HFFc6 (cell line): Measurements from ENCODE around the gene HBEGF. TPM values are rescaled to one million over a fixed set of nuclear protein-coding genes. Genes with fewer than 3 reads are reported as not detected.
A peak's percentile ranks its signal among the peaks of the same experiment; 100 is the strongest.

Experiments used
- DNase-seq: peaks from one replicate; pipeline ENCODE4 v3.0.0-alpha.2; 2018
- H3K27ac Mint-ChIP-seq: 2 replicates; pipeline ENCODE4 v1.8.0; 2020; ENCODE audit warnings: mild to moderate bottlenecking, mixed read lengths
- H3K27me3 Mint-ChIP-seq: 2 replicates; pipeline ENCODE4 v1.8.0; 2021; ENCODE audit warnings: mild to moderate bottlenecking, moderate library complexity, mixed read lengths; ENCODE audit not compliant: insufficient read depth
- H3K36me3 Mint-ChIP-seq: 2 replicates; pipeline ENCODE4 v1.8.0; 2021; ENCODE audit warnings: low read depth, mixed read lengths
- H3K4me1 Mint-ChIP-seq: 2 replicates; pipeline ENCODE4 v1.8.0; 2020; ENCODE audit warnings: low read depth, mixed read lengths
- H3K4me3 Mint-ChIP-seq: 2 replicates; pipeline ENCODE4 v1.8.0; 2020; ENCODE audit warnings: mild to moderate bottlenecking, moderate library complexity, mixed read lengths
- H3K9me3 Mint-ChIP-seq: 2 replicates; pipeline ENCODE4 v1.8.0; 2020; ENCODE audit warnings: mild to moderate bottlenecking, mixed read lengths
- total RNA-seq, 6 experiments: library from RNA; stranded (reverse); fragmentation: NEBNext Ultra II Directional; extraction: Animal tissue kit (Norgen Biotek cat#: 25700); gene quantifications; 2 replicates in 1 of 6; 3 replicates in 5 of 6; pipeline ENCODE4 v1.2.3, GENCODE V29; 2021
- TF ChIP-seq, protein P1 (sequence below): fragments of 200-600 bp; sonication (generic); IDR thresholded peaks from 2 replicates; pipeline ENCODE4 v1.5.0; 2021; ENCODE audit warnings: antibody characterized with exemption, mild to moderate bottlenecking

Gene HBEGF
- total RNA-seq, 6 experiments from 2014 or later, result 5.6 to 10.2 (median 6.9) TPM

GRCh38 chr5:140325486-140325885 lies 20.9 kb downstream of the HBEGF start:
- Mint-ChIP-seq H3K27ac (no peak overlapping the region), H3K4me1 (peaks cover 69% of the 10 kb centered on the region), H3K4me3 (no peak overlapping the region), H3K9me3 (no peaks in the 10 kb centered on the region; the same call in 1 of the 2 replicates), H3K27me3 (no peaks in the 10 kb centered on the region; the same call in none of the 2 replicates), H3K36me3 (peaks cover 7% of the 10 kb centered on the region; the same call in 1 of the 2 replicates)
- DNase-seq, result no peak
- TF ChIP-seq, protein P1, sequence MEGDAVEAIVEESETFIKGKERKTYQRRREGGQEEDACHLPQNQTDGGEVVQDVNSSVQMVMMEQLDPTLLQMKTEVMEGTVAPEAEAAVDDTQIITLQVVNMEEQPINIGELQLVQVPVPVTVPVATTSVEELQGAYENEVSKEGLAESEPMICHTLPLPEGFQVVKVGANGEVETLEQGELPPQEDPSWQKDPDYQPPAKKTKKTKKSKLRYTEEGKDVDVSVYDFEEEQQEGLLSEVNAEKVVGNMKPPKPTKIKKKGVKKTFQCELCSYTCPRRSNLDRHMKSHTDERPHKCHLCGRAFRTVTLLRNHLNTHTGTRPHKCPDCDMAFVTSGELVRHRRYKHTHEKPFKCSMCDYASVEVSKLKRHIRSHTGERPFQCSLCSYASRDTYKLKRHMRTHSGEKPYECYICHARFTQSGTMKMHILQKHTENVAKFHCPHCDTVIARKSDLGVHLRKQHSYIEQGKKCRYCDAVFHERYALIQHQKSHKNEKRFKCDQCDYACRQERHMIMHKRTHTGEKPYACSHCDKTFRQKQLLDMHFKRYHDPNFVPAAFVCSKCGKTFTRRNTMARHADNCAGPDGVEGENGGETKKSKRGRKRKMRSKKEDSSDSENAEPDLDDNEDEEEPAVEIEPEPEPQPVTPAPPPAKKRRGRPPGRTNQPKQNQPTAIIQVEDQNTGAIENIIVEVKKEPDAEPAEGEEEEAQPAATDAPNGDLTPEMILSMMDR, result no peak

DNA sequence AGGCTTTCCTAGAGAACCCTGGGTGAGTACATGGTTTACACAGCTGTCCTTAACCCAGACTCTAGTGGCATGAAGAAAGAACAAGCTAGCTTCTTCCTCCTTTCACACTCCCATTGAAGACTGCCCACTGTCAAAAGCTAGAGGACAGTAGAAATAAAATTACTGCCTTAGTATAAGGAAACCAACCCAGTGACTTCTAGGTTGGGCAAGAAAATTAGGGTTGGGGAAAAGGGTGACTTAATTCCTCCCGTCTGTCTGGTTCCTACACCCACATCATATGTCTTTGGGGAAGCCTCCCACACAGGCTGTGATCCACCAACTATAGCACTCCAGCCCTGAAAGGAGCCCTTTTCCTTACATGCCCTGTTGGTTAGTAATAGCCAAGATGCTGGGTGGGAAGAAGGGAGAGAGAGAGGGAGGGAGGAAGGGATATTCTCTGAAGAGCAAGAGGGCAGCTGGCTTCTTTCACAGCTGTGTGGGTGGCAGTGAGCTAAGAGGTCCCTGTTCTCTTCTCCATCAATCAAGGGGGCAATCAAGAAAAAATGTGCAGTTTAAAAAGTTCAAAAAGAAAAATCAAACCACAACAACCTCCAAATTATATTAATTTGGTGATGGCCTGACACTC lies 21.7 kb downstream of the HBEGF start:
- Mint-ChIP-seq H3K4me1 (peaks cover 71% of the 10 kb centered on the region), H3K27me3 (no peaks in the 10 kb centered on the region; the same call in none of the 2 replicates), H3K36me3 (peaks cover 7% of the 10 kb centered on the region; the same call in 1 of the 2 replicates), H3K9me3 (no peaks in the 10 kb centered on the region; the same call in 1 of the 2 replicates), H3K4me3 (no peak overlapping the region), H3K27ac (peak overlapping the region; percentile 94)
- DNase-seq, result peak; percentile 41
- TF ChIP-seq, protein P1, result no peak

- Mint-ChIP-seq H3K27me3 (no peaks in the 10 kb centered on the region; the same call in none of the 2 replicates), H3K4me1 (peaks cover 72% of the 10 kb centered on the region), H3K27ac (peak overlapping the region; percentile 94), H3K4me3 (peak overlapping the region; percentile 36), H3K9me3 (no peaks in the 10 kb centered on the region; the same call in 1 of the 2 replicates), H3K36me3 (peaks cover 7% of the 10 kb centered on the region; the same call in 1 of the 2 replicates)
- DNase-seq, result no peak
- TF ChIP-seq, protein P1, result no peak
Observed at GRCh38 chr5:140324041-140324600, 22.3 kb downstream of the HBEGF start.

DNA sequence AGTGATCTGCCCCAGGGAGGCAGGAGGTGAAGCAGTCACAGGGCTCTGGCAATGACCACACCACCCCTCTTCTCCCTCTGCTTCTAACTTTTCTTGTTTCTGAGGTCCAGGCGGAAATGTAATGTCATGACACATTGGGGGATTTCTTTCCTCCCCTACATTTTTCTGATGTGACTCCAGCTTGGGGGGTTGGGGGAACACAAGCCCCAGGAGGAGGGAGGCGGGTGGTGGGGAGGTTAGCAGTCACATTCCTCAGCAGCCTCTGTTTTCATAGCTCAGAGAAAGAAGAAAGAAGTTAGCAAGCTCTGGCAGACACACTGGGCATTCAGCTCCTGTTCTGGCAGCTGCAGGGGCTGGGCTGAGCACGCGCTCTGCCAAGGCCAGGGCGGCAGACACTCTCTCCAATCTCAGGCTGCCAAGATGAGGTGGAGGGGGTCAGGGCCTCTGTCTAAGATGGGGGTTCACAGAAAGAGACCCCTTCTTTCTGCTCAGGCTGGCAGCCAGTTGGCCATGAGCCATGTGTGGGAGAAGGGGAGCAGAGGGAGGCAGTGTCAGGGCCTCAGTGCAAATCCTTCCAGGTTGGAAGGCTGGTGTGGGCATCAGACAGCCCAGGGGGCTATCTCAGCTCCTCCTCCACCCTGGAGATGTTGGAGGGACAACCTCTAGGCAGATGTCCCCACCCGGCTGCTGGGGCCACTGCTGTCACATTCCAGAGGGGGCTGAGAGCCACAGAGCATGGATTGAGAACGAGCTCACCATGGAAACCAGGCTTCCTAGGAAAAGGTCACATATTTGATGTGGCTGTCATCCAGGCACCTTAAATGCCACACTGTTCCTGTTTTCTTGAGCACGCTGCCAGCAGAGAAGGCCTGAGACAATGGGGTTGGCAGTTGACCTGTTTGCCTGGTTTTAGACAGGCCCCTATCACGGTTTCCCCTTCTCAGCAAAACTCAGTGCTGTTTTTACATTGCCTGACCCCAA lies 23.4 kb downstream of the HBEGF start:
- Mint-ChIP-seq H3K4me1 (peaks cover 83% of the 10 kb centered on the region), H3K4me3 (peak overlapping the region; percentile 73), H3K27me3 (peaks cover 1% of the 10 kb centered on the region), H3K36me3 (peaks cover 7% of the 10 kb centered on the region; the same call in 1 of the 2 replicates), H3K9me3 (no peaks in the 10 kb centered on the region; the same call in 1 of the 2 replicates), H3K27ac (peak overlapping the region; percentile 94)
- TF ChIP-seq, protein P1, result no peak
- peak; percentile 96 for DNase-seq

GRCh38 chr5:140321796-140322195 lies 24.6 kb downstream of the HBEGF start:
- DNase-seq, result no peak
- Mint-ChIP-seq H3K4me3 (no peak overlapping the region), H3K36me3 (peaks cover 7% of the 10 kb centered on the region; the same call in 1 of the 2 replicates), H3K27me3 (peaks cover 1% of the 10 kb centered on the region), H3K9me3 (no peaks in the 10 kb centered on the region; the same call in 1 of the 2 replicates), H3K27ac (peak overlapping the region; percentile 94), H3K4me1 (peaks cover 80% of the 10 kb centered on the region)
- TF ChIP-seq, protein P1, result no peak
